Chondrocyte (in vitro differentiated cells): ENCODE results near the gene PLXNA4. TPM values are rescaled to one million over a fixed set of nuclear protein-coding genes. Genes with fewer than 3 reads are reported as not detected.

ENCODE experiments used
- DNase-seq: peaks from one replicate; pipeline ENCODE4 v3.0.0; 2021; ENCODE audit warnings: mixed read lengths, low spot score
- H3K27ac Mint-ChIP-seq: one replicate; pipeline ENCODE4 v1.8.0; 2021; ENCODE audit warnings: mild to moderate bottlenecking, moderate library complexity, mixed read lengths; ENCODE audit not compliant: unreplicated experiment
- H3K27me3 Mint-ChIP-seq: 2 replicates; pipeline ENCODE4 v1.8.0; 2021; ENCODE audit warnings: low read depth, mixed read lengths
- H3K36me3 Mint-ChIP-seq: 2 replicates; pipeline ENCODE4 v1.8.0; 2021; ENCODE audit warnings: low read depth, mixed read lengths
- H3K4me1 Mint-ChIP-seq: 2 replicates; pipeline ENCODE4 v1.8.0; 2021; ENCODE audit warnings: low read depth, mild to moderate bottlenecking, mixed read lengths
- H3K4me3 Mint-ChIP-seq: one replicate; pipeline ENCODE4 v1.8.0; 2021; ENCODE audit warnings: mild to moderate bottlenecking, moderate library complexity, mixed read lengths; ENCODE audit not compliant: unreplicated experiment
- H3K9me3 Mint-ChIP-seq: 2 replicates; pipeline ENCODE4 v1.8.0; 2021; ENCODE audit warnings: low read depth, mixed read lengths
- total RNA-seq: library from RNA; stranded (reverse); gene quantifications from 3 replicates; pipeline ENCODE4 v1.2.1, GENCODE V29; 2021
- TF ChIP-seq, protein P1 (sequence below): fragments of 200-600 bp; sonication (generic); IDR thresholded peaks from 2 replicates; pipeline ENCODE4 v1.5.0; 2021; ENCODE audit warnings: antibody characterized with exemption, mild to moderate bottlenecking, moderate library complexity

PLXNA4 gene
- total RNA-seq, 1 donor from 2014 or later, result 11.3 TPM

DNA sequence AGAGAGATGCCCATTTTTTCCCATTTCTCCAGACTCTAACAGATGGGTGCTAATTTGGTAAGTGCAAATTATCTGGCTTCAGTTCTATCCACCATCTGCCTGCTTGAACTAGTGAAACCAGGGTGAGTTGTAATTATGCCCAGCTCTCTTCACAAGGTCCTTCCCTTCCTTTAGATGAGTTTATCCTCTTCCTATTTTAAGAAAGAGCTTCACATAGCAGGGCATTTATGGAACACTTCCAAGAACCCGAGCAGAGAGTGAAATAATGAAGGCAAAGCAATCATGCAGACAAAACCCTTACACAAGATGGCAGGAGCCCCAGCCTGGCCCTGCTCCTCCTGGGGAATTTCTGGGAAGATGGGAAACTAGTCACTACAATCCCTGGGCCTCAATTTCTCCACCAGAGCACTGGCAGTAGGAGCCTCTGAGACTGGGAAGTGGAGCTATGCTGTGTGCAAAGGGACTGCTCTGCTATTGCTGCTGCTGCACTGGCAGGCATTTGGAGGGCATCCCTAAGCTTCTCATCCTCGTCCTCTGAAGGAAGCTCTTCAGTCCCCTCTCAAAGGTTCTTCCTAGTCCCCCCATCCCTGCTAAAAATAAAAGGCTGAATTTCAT is 33.7 kb upstream of the PLXNA4 start:
- Mint-ChIP-seq H3K36me3 (no peaks in the 10 kb centered on the region), H3K4me1 (peaks cover 12% of the 10 kb centered on the region), H3K27me3 (peaks cover 2% of the 10 kb centered on the region), H3K9me3 (no peaks in the 10 kb centered on the region), H3K27ac (no peak overlapping the region), H3K4me3 (no peak overlapping the region)
- DNase-seq, result no peak
- TF ChIP-seq, protein P1, sequence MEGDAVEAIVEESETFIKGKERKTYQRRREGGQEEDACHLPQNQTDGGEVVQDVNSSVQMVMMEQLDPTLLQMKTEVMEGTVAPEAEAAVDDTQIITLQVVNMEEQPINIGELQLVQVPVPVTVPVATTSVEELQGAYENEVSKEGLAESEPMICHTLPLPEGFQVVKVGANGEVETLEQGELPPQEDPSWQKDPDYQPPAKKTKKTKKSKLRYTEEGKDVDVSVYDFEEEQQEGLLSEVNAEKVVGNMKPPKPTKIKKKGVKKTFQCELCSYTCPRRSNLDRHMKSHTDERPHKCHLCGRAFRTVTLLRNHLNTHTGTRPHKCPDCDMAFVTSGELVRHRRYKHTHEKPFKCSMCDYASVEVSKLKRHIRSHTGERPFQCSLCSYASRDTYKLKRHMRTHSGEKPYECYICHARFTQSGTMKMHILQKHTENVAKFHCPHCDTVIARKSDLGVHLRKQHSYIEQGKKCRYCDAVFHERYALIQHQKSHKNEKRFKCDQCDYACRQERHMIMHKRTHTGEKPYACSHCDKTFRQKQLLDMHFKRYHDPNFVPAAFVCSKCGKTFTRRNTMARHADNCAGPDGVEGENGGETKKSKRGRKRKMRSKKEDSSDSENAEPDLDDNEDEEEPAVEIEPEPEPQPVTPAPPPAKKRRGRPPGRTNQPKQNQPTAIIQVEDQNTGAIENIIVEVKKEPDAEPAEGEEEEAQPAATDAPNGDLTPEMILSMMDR, result no peak

DNA sequence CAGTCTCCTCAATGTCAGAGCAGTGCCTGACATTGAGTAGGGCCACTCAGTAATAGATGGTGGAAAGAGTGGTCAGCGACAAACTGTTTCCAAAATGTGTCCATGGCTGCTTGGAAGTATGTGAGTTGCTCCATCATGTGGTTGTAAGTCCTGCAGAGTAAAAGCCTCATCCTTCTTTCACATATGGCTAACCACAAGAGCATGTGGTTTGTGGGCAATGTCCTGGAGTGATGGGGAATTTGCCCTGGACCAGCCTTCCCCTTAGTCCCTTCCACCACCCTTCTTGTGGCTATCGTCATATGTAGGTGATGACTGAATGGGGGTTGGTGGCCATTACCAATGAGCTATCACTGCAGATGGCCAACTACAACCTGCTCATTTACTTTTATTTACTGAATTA is 33.0 kb upstream of the PLXNA4 start:
- Mint-ChIP-seq H3K4me1 (peaks cover 4% of the 10 kb centered on the region), H3K4me3 (no peak overlapping the region), H3K27ac (no peak overlapping the region), H3K9me3 (no peaks in the 10 kb centered on the region), H3K36me3 (no peaks in the 10 kb centered on the region), H3K27me3 (peaks cover 2% of the 10 kb centered on the region)
- no peak for DNase-seq
- TF ChIP-seq, protein P1, result no peak

DNA sequence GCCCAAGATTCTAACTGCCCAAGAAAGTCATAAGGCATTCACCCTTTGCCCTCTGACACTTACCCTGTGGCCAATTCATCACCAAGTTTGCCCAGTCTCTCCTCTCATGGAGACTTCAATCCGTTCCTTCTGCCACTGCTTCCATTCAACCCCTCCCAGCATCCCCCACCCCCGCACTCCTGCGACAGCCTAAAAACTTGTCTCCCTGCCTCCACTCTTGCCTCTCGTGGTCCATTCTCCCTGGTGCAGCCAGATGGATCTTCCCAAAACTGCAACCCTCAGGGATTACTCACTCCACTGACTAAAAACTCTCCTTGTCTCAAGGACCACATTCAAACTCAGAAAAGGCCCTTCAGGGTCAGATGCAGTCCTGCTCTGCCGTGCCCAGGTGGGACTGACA is 32.3 kb upstream of the PLXNA4 start:
- Mint-ChIP-seq H3K4me3 (no peak overlapping the region), H3K27me3 (peaks cover 5% of the 10 kb centered on the region), H3K4me1 (peaks cover 2% of the 10 kb centered on the region), H3K9me3 (no peaks in the 10 kb centered on the region), H3K36me3 (no peaks in the 10 kb centered on the region), H3K27ac (no peak overlapping the region)
- TF ChIP-seq, protein P1, result no peak
- no peak for DNase-seq

DNA sequence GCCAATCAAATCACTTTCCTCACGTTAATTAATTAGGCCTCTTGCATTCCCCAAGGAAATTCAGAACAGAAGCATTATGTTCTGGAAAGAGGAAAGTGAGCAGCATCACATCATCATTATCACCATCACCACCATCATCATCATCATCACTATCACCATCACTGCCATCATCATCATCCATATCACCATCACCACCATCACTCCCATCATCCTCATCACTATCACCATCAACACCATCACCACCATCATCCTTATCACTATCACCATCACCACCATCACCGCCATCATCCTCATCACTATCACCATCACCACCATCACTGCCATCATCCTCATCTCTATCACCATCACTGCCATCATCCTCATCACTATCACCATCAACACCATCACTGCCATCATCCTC is 31.4 kb upstream of the PLXNA4 start:
- Mint-ChIP-seq H3K4me1 (peaks cover 2% of the 10 kb centered on the region), H3K27ac (no peak overlapping the region), H3K4me3 (no peak overlapping the region), H3K9me3 (no peaks in the 10 kb centered on the region), H3K27me3 (peaks cover 9% of the 10 kb centered on the region), H3K36me3 (no peaks in the 10 kb centered on the region)
- no peak for DNase-seq
- TF ChIP-seq, protein P1, result no peak

DNA sequence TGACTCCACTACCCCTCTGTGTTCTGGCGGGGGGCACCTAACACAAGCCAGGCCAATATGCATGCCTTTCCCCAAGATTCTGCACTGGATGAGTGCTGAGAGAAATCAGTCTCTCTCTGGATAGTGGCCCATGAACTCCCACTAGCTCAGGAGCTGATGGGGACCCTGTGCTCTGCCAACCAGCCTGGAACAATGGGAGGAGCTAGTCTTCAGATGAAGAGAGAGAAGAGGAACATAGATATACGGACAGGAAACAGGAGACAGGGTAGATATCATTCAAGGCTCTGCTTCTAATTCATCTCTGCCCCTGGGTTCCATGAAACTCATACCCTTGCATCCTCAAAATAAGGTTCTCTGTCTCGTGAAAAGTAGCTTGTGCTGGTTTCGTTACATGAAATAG is 27.9 kb upstream of the PLXNA4 start:
- Mint-ChIP-seq H3K9me3 (no peaks in the 10 kb centered on the region), H3K4me3 (no peak overlapping the region), H3K4me1 (no peaks in the 10 kb centered on the region), H3K36me3 (peaks cover 2% of the 10 kb centered on the region), H3K27me3 (peaks cover 17% of the 10 kb centered on the region), H3K27ac (no peak overlapping the region)
- TF ChIP-seq, protein P1, result no peak
- no peak for DNase-seq
